Measurements from ENCODE around the gene SRGAP1.

DNA sequence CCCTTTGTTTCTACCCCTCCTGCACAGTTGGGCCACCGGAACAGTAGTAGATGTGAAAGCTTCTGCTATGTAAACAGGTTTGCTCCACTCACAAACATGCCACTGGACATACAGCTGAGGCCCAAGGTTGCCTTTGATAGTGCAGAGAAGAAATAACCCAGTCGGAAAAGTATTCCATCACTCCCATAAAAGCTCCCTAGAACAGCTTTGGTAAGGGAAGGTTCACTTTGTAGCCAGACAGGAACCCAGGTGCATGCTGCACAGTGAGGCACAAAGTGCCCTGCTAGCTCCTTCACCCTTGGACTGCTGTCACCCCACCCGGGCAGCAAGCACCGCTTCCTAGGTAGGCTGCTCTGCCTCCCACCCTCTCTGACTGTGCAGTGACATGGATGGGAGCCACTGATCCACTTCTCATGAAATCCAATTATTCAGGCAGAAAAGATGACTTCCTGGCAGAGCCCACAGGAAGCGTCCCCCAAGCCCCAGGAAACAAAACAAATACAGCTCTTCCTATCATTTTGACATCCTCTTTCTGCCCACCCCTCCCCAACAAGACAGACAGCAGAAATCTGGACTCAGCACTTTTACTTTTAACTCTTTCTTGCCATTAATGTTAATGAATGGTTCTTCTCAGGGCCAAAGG lies 100.2 kb downstream of the SRGAP1 start:
- TF ChIP-seq, protein P1, sequence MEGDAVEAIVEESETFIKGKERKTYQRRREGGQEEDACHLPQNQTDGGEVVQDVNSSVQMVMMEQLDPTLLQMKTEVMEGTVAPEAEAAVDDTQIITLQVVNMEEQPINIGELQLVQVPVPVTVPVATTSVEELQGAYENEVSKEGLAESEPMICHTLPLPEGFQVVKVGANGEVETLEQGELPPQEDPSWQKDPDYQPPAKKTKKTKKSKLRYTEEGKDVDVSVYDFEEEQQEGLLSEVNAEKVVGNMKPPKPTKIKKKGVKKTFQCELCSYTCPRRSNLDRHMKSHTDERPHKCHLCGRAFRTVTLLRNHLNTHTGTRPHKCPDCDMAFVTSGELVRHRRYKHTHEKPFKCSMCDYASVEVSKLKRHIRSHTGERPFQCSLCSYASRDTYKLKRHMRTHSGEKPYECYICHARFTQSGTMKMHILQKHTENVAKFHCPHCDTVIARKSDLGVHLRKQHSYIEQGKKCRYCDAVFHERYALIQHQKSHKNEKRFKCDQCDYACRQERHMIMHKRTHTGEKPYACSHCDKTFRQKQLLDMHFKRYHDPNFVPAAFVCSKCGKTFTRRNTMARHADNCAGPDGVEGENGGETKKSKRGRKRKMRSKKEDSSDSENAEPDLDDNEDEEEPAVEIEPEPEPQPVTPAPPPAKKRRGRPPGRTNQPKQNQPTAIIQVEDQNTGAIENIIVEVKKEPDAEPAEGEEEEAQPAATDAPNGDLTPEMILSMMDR (conservative IDR thresholded peaks at IDR 0.05) = no peak
- TF ChIP-seq ZFX (IDR thresholded peaks at IDR 0.05) = no peak

All from C4-2B (cell line).